ENCODE data around the gene PCBP2.
"Not testable (repeated sequence)": the region's sequence is repeated elsewhere in the genome, so short reads cannot be mapped to it uniquely, and the experiment has no call there.

The PCBP2 gene

DNA sequence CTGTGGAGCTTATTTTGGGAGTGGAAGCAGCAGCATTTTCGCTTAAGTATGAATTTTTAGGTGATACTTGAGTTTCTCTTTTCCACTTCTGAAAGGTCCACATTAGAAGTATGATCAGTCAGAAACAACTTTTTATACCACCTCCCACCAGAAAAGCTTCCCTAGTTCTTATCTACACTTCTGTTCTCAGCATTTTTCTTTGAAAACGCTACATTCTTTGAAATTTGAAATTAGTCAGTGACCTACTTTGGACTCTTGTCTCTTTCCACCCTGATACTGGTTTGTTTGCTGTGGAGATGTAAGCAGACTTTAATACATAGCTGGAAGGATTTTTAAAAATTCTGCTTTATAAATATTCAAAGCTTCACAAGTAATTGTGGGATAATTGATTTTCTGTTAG is 22.2 kb downstream of the PCBP2 start:
- no peak for DNase-seq (ENCODE audit: low spot score)

DNA sequence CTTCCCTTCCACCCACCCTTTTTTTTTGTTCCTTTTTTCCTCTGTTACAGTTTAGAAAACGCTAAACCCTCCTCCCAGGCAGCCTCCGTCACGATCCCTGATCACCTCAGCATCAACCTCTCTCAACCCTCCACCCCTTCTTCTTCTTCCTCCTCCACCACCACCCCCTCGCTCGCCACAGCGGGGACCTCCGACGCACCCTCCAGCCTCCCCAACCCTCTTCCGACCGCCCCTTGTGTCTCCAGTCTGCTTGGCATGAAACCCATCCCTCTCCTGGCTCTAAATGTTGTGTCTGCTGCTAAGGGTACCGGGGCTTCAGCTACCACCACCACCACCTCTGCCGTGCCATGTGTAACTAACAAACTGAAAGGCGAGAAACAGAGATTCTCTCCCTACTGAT is 22.9 kb downstream of the PCBP2 start:
- DNase-seq (ENCODE audit: low spot score), result no peak

DNA sequence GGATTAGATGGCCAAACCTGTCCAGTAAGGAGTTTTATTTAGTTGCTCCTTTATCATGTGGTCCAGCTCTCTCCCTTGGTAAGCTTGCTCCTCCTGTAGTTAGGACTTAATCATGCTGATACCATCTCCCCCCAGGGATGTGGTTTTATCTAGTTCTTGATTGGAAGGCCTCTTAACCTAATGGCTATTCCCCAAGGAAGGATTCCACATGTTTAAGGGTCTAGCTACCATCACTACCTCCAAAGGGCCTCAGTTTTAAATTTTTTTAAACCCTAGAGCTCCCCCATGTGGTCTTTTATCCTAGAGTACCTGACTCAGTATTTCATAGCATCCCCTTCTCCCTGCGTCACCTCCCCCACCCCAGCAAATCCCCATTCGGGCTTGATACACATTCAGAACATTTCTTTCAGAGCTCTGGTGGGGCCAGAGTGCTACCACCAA is 24.9 kb downstream of the PCBP2 start:
- no peak for DNase-seq (ENCODE audit: low spot score)

DNA sequence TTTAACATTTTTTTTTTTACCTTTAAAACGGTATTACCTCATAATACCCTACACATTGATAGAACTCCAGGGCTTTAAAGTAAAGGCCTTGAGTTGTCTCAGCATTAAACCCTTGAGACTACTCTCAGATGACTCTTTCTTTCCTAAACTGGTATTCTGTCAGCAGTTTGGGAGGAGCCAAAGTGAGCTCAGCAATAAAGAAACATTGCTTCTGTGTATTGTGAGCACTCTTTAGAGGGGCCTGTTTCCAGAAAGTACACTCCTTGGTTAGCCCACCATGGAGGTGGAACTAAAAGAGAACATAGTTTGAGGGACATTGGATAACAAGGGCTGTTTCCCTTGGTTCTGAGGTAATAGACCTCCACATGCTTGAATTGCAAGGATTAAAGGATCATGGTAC is 27.0 kb downstream of the PCBP2 start:
- no peak for DNase-seq (ENCODE audit: low spot score)

DNA sequence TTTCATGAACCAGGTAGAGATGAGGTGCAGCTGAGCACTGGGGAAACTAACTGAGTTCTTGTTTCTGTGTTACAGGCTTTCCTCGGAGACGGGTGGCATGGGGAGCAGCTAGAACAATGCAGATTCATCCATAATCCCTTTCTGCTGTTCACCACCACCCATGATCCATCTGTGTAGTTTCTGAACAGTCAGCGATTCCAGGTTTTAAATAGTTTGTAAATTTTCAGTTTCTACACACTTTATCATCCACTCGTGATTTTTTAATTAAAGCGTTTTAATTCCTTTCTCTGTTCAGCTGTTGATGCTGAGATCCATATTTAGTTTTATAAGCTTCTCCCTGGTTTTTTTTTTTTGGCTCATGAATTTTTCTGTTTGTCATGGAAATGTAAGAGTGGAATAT is 27.4 kb downstream of the PCBP2 start:
- no peak for DNase-seq (ENCODE audit: low spot score)

DNA sequence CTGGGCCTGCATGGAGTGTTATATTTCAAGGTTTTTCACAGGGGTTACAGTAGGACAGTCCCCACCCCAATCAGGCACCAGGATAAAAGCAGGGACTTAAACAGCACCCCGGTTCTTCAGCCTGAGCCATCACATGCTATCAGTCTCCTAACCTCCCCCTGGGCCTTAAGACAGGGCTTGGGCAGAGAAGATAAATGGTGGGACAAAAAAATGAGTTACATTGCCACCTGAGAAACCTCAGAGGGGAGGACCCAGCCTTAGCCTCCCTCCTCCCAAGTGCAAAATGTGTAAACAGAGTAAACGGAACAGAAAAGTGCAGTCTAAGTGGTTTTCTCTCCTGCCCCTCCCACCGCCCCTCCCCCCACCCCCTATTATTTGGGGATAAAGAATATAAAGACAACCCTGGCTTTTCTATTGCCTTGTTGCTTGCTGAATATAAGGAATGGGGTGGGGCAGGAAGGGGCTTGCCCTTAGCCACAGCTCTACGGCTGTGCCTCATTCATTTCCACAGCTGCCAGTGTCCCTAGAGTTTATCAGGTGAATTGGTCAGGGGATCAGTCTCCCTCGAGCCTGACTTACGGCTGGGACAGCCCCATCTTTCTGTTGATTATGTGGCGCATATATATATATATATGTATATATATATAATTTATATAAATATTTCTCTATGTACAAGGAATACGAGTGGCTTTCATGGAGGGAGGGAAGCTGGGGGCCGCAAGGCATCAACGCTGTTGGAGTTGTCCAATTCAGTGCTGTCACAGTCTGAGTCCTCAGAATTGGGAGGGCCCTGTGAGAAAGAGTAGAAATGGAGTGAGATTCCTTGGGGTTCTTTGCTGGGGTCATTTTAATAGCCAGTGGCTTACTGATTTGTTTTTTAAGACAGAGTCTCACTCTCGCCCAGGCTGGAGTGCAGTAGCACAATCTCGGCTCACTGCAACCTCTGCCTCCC is 28.9 kb downstream of the PCBP2 start:
- no peak for DNase-seq (ENCODE audit: low spot score)

DNA sequence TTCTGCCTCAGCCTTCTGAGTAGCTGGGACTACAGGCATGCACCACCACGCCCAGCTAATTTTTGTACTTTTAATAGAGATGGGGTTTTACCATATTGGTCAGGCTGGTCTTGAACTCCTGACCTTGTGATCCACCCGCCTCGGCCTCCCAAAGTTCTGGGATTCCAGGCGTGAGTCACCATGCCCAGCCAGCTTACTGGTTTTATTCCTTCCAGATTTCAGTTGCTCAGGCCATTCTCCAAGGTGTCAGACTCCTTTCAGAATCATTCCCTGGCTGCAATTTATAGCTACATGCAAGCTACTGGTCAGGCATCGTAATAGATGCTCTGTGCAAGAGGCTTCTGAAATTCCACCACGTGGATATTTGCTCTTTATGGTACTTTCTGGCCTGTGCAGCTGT is 29.6 kb downstream of the PCBP2 start:
- not testable (repeated sequence) for DNase-seq (ENCODE audit: low spot score)

DNA sequence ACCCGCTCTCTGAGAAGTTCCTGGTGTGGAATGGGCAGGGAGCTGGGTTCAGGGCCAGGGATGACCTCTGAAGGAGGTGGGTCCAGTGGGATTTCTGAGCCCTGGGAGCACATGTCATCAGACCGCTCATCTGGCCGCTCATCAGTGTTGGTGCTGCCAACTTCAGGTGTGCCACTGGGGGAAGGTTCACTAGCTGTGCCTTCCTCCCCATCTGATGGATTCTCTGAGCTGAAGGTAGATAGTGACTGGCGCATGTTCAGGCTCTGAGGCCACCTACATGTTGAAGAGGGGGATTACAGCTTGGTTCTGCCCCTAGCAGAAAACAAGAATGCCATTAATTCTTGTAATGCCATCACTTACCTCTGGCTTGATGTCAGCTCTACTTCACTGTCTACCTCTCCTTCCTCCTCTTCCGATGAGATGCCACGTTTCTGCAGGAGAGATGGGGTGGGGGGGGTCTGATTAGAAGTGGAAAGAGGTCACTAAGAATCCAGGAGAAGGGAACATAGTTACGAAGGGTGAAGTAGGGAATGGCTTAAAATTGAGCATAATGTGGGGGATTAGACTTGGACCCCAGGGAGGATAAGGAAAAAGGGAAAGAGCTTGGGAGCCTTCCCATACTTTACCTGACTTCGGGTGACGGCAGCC is 30.2 kb downstream of the PCBP2 start:
- DNase-seq (ENCODE audit: low spot score), result peak; percentile 60

DNA sequence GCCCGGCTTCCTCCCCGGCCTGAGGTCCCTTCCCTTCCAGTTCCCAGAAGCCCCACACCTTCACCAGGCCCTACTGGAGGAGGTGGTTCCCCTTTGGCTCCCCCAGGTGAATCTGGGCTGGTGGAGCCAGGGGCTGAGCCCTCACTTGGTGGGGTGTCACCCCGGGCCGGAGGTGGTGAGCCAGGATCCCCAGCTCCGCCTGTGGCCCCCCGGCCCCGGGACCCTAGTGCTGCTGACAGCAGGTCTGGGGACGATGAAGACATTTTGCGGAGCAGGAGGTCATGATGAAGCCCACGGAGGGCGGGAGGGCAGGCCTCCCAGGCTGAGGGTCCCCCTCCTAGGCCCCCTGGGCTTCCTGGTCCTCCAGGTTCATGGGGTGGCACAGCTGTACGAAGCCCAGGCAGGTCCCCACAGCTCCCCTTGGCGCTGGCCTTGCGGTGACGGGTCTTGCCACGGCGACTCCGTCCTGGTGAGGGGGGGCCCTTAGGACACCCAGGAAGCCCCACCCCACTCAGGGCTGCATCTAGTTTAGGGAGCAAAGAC is 30.8 kb downstream of the PCBP2 start:
- DNase-seq (ENCODE audit: low spot score), result no peak

DNA sequence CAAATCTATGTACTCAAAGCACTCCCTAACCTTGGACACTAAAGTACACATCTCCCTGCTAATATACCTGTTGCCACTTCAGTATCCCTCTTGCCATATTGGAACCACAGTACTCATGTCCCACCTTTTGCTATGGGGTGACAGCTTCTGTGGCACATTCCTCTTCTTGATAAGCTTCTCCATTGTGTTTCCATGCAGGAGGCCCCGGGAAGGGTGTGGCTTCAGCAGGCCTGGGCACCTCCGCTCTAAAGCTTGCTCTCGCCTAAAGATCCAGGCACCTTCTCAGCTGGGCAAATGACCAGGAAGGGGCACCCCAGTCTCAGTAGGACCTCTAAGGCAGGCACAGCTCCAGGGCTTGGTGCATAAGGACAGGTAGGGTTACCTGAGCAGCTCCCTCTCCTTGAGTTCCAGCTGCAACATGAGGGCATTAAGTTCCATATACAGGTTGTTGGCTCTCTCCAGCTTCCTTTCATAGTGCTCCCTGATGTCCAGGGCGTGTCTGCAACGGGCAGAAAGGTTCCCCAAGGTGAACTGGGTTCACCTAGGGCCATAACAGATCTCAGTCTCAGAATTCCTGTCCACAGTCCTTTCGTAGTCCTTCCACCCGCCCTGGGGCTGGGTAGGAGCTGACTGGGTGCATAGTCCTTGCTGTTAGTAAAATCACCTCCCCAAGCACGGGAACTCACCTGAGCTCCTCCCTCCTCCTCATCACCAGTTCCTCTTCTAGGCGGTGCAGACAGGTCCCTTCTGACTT is 31.5 kb downstream of the PCBP2 start:
- no peak for DNase-seq (ENCODE audit: low spot score)

DNA sequence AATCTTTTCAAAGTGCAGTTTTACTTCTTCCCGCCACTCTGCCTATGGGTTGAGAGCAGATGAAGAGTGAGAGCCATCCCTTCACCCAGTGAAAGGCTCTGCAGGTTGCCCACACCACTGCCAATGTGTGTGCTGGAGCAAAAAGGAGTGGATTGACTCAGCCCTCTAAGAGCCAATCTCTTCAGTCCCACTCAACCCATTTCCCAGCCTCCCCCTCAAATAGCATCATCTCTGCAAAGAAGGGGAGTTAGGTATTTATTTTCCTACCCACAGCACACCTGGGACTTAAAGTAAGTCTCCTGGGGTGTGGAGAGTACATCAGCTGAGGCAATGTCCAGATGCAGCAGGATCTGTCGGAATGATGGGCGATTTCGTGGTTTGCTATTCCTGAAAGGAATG is 32.1 kb downstream of the PCBP2 start:
- no peak for DNase-seq (ENCODE audit: low spot score)

DNA sequence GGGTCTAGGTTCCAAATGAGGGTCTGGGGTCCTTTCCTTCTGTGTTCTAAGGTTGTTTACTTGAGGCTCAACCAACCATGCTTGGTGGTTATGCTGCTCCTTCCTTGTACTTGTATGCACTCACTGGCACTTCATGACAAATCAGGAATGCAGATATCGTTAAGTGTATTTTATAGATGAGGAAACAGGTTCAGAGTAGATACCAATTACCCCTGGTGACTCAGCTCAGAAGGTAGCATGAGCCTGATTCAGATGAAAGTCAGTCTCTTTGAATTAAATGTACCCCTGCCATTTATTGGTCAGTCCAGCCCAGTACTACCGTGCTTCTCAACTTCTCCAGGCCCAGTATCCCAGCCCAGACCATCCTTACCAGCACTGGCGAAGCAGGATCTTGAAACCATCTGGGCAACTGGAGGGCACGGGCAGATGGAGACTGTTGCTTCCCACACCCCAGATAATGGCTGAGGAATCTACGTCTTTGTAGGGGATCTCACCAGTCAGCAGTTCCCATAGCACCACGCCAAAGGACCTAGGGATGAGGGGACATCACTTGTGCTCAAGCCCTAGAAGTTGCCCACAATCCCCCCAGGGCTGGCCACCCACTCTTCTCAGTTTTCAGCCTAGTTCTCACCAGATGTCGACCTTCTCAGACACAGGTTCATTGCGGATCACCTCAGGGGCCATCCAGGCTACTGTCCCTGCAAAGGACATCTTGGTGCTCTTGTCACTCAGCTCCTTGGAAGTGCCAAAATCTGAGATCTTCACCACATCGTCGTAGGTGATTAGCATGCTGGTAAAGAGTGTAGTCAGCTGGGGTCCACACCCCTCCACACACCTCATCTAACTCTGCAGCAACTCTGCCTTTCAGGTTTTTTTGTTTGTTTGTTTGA is 33.0 kb downstream of the PCBP2 start:
- DNase-seq (ENCODE audit: low spot score), result no peak

DNA sequence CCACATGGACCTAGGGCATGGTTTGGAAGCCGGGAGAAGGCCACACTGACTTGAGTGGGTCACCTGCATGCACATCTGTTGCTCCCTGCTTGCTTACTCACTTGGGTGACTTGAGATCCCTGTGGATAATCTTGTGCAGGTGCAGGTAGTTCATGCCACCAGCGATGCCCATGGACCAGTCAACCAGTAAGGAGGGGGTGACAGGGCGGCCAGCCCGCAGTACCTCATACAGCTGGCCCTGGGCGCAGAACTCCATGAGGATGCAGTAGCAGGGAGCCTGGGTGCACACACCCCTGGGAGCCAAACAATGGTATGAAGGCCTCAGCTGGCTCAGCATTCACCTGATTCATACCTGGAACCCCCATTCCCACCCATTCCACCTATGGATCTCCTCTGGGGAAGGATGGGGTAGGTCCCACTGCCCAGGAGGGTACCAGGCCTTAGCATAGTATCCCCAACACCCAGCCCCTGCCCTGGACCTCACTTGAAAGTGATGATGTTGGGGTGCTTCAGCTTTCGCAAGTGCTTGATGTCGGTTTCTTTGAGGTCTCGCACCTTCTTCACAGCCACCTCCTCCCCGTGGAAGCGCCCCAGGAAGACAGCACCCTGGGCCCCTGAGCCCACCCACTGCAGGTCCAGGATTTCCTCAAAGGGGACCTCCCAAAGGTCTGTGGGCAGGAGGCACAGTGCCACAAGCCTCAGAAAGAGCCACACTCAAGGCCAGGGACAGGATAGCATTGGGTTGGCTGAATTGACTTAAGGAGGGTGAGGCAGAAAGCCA is 34.2 kb downstream of the PCBP2 start:
- no peak for DNase-seq (ENCODE audit: low spot score)

DNA sequence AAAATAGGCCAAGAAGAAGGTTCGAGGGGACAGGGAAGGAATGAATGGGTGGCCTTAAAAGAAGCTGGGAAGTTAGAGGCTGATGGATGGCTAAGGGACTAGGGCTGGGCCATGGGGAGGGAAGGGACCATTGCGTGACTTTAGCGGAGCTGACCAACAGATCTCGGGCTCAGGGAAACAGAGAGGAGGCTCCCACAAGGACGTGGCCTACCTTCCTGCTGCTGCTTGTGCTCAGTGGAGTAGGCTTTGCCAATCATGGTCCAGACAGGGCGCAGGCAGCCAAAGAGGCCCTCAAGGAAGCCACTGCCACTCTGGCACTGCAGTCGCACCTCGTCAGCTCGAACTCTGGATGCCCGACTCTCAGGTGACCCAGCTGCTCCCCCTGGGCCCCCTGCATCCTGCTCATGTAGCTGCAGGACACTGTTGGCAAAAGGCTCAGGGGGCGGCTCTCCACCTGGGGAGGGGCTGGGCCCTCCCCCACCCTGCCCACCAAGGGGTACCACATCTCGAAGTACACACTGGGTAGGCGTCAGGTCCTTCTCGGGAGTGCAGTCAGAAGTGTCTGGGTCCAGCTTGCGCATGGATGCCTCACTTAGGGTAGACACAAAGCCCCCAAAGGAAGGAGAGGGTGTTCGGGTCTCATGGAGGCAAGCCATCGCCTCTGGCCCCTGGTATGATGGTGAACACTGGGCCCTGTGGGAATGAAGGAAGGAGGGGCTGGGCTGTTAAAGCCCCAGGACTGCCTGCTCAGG is 35.0 kb downstream of the PCBP2 start:
- no peak for DNase-seq (ENCODE audit: low spot score)

DNA sequence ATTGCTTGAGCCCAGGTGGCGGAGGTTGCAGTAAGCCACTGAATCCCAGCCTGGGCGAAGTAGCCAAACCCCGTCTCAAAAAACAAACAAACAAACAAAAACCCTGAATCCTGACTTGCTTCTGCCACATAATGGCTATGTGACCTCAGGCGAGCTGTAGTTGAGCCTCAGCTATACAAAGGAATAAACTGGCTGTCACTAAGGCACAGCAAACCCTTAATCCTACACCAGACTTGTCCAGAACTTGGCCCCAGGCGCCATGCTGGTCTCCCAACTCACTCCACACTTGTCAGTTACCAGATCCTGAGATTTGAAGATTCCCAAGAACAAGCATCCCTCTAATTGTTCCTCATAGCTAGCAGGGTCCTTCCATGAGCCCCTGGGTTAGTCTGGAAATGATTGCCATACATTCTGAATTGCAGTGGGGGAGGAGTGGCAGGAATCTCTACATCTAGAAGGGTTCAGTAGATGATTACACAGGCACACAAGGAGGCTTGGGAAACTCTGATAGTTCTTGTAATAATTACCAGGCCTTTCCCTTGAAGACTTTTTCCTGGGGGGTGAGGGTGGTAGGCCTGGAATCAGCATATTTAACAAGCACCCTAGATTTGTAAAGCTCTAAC is 37.5 kb downstream of the PCBP2 start:
- DNase-seq (ENCODE audit: low spot score), result no peak

DNA sequence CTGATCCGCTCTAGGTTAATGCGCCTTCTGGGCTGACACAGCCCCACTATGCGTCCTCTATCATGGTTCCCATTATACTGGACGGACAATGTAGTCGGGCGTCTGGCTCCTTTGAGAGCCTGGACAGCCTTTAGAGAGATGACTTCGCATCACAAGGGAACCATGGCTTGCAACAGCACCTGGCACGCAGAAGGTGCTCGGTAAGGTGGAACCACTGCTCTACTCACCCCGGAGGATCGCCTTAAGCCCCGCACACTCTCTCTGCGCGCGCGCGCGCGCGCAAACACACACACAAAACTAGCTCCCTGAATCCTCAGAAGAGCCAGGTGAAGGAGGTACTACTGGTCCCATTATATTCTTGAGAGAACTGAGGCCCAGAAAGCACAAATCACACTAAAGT is 40.3 kb downstream of the PCBP2 start:
- no peak for DNase-seq (ENCODE audit: low spot score)

DNA sequence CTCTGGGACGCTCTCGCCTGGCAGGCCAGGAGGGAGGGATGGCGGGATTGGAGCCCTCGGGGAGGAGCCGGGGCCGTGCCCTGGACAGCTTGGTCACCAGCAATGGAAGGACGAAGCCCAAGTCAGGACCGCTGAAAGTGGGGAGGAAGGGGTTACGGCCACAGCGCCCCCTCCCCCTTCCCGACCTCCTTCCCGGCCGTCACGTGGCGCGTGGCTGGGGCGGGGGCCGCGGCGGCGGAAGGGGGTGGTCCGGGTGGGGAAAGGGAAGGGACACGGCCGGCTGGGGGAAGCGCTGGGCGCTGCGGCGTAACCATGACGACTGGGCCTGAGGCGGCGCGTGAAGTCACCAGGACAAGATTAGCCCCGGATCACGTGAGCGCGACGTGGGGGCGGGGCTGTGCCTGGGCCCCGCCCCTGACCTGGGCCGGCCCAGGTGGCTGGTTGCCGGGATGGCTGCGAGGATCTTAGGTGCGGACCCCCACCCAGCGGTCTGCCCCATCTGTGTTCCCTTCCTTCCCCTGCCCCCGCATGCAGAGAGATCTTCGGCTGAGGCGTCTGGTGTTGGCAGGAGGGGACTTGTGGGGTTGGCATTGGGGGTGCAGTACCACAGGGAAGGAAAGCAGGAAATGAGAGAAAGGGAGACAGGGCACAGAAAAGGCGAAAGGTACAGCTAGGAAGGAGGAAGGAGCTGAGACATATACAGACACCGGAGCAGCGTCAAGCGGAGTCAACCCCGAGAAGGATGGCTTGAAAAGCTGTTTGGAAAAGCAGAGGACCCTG is 41.1 kb downstream of the PCBP2 start:
- peak; percentile 89 for DNase-seq (ENCODE audit: low spot score)

DNA sequence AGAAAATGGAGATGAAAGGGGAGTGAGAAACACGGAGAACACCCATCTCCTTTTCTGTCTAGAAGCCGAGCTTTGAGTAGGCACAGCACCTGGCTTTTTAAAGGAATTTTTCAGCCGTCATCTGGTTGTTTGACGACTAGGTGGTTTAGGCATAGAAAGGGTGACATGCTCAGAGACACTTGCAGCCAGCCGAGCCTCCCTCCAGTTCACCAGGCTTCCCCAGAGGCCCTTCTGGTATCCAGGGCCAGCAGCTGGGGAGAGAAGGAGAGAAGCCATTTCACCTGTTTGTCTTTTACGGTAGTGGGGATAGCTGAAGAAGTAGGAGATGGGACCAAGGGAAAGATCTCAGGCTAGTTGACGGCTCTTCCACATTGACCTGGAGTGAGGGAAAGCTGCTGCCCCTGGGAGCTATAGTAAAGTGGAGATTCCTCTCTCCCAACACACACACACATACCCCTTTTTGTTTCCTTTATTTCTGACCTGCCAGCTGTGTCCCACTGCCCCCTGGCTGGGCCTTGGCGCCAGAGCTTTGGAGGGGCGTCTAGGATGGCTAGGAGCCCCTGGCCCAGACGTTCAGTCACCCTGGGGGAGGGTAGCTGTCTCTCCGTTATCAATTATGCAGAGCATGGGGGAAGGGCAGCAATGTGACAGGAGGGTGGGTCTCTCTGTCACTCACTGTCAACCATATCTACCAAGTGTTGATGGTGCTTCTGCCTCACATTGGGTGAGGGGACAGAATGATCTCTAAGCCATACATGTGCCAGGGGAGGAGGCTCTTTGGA is 41.9 kb downstream of the PCBP2 start:
- DNase-seq (ENCODE audit: low spot score), result no peak
